ENCODE results near the gene CXCL12. TPM values are rescaled to one million over a fixed set of nuclear protein-coding genes. Genes with fewer than 3 reads are reported as not detected.

The CXCL12 gene
- polyA plus RNA-seq, 1 of the 3 experiments (the other 2 are of a cell fraction), result 4.7 TPM

DNA sequence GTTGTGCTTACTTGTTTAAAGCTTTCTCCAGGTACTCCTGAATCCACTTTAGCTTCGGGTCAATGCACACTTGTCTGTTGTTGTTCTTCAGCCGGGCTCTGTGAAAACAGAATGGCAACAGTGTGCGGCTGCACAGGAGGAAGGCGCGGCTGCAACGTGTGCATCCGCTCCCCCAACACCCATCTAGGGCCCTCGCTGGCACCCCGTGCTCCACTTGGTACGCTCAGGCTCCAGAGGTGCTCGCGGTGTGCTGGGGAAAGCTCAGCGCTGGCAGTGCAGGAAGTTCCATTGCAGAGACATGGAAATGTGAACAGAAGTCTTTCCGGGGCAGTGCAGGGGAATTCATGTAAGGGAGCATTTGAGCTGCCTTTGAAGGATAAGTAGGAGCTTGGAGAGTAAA, 6.3 kb downstream of the CXCL12 start:
- H3F3A ChIP-seq (replicated peaks; ENCODE audit: insufficient read depth), result no peaks in the 10 kb centered on the region
- peaks cover 0 to 6% of the 10 kb centered on the region in 2 experiments for H3K36me3 ChIP-seq (replicated peaks in 1 of 2; ENCODE audit: control insufficient read depth in 1 of 2, insufficient read depth in 2 of 2, low read length in 1 of 2)
- no peak overlapping the region for H3K4me2 ChIP-seq
- H3K9me3 ChIP-seq, result no peaks in the 10 kb centered on the region
- POLR2A ChIA-PET, result no interaction called here
- no peak for DNase-seq
- no peak overlapping the region for H2AFZ ChIP-seq (ENCODE audit: low read depth)
- no peak overlapping the region for H3K4me3 ChIP-seq (ENCODE audit: low read depth in 2 of 2, low read length in 1 of 2)
- H3K79me2 ChIP-seq (ENCODE audit: insufficient read depth), result peaks cover 54% of the 10 kb centered on the region
- H3K27me3 ChIP-seq (ENCODE audit: insufficient read depth), result peaks cover under 1% of the 10 kb centered on the region; the same call in 1 of the 2 replicates
- WGBS (ENCODE audit: low lambda C conversion rate), result 56% methylated on average over 14 of the region's 14 CpGs
- no peak overlapping the region for H3K27ac ChIP-seq (ENCODE audit: low read depth in 2 of 2, low read length in 1 of 2)
- H3K9me2 ChIP-seq, result no peaks in the 10 kb centered on the region
- peaks cover 0 to 8% of the 10 kb centered on the region in 2 experiments; a peak in 1 of 4 replicates for H3K4me1 ChIP-seq (ENCODE audit: control insufficient read depth in 1 of 2, insufficient read depth in 2 of 2, low read depth in 1 of 2, low read length in 1 of 2)
- H3K9ac ChIP-seq, result no peak overlapping the region
- CTCF ChIA-PET, result interaction anchor here (3.0 to 6.2 kb wide), 2 partner anchors 8 to 689 kb away, joined by 16 to 35 read pairs; no protein-coding TSS in a partner anchor
- TF ChIP-seq RCOR1 (IDR thresholded peaks at IDR 0.05; ENCODE audit: low read length) (no peak), MAX (IDR thresholded peaks at IDR 0.05; ENCODE audit: low read depth) (no peak), ELF1 (IDR thresholded peaks at IDR 0.05) (no peak), MEF2A (IDR thresholded peaks at IDR 0.05; ENCODE audit: borderline replicate concordance, low read depth) (no peak), EZH2phosphoT487 (IDR thresholded peaks at IDR 0.05; ENCODE audit: borderline replicate concordance, low read depth) (no peak), RXRA (IDR thresholded peaks at IDR 0.05; ENCODE audit: borderline replicate concordance, low read depth) (no peak), TEAD4 (IDR thresholded peaks at IDR 0.05; ENCODE audit: borderline replicate concordance, insufficient read depth) (no peak), SMC3 (IDR thresholded peaks at IDR 0.05; ENCODE audit: low read depth, low read length) (no peak), GABPA (IDR thresholded peaks at IDR 0.05; ENCODE audit: low read depth) (no peak), USF1 (IDR thresholded peaks at IDR 0.05; ENCODE audit: borderline replicate concordance, low read depth) (no peak), FOSL2 (IDR thresholded peaks at IDR 0.05; ENCODE audit: borderline replicate concordance, low read depth) (no peak)
- TF ChIP-seq, protein P1, sequence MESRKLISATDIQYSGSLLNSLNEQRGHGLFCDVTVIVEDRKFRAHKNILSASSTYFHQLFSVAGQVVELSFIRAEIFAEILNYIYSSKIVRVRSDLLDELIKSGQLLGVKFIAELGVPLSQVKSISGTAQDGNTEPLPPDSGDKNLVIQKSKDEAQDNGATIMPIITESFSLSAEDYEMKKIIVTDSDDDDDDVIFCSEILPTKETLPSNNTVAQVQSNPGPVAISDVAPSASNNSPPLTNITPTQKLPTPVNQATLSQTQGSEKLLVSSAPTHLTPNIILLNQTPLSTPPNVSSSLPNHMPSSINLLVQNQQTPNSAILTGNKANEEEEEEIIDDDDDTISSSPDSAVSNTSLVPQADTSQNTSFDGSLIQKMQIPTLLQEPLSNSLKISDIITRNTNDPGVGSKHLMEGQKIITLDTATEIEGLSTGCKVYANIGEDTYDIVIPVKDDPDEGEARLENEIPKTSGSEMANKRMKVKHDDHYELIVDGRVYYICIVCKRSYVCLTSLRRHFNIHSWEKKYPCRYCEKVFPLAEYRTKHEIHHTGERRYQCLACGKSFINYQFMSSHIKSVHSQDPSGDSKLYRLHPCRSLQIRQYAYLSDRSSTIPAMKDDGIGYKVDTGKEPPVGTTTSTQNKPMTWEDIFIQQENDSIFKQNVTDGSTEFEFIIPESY (IDR thresholded peaks at IDR 0.05; ENCODE audit: borderline replicate concordance, low read depth), result no peak
- TF ChIP-seq, protein P2, sequence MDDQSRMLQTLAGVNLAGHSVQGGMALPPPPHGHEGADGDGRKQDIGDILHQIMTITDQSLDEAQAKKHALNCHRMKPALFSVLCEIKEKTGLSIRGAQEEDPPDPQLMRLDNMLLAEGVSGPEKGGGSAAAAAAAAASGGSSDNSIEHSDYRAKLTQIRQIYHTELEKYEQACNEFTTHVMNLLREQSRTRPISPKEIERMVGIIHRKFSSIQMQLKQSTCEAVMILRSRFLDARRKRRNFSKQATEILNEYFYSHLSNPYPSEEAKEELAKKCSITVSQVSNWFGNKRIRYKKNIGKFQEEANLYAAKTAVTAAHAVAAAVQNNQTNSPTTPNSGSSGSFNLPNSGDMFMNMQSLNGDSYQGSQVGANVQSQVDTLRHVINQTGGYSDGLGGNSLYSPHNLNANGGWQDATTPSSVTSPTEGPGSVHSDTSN (IDR thresholded peaks at IDR 0.05), result no peak
- H4K20me1 ChIP-seq (ENCODE audit: insufficient read depth), result peaks cover 43% of the 10 kb centered on the region
